HG03135 (cell line): Measurements from ENCODE around the gene SYT6.

Experiments
- ATAC-seq: cut with Tn5 transposase; IDR thresholded peaks from one replicate; pipeline ENCODE4 v1.9.1; 2021; ENCODE audit warnings: mild to moderate bottlenecking, moderate library complexity; ENCODE audit not compliant: unreplicated experiment

The SYT6 gene

GRCh38 chr1:114094363-114094634, 59.4 kb downstream of the SYT6 start:
- no peak for ATAC-seq

GRCh38 chr1:114093624-114094362, 59.9 kb downstream of the SYT6 start:
- ATAC-seq: no peak

GRCh38 chr1:114092186-114093062, 61.2 kb downstream of the SYT6 start:
- no peak for ATAC-seq

- no peak for ATAC-seq
Measured at GRCh38 chr1:114091711-114092110, 62.0 kb downstream of the SYT6 start.

- no peak for ATAC-seq
Measured at GRCh38 chr1:114090738-114091505, 62.7 kb downstream of the SYT6 start.

- no peak for ATAC-seq
Measured at GRCh38 chr1:114089502-114090138, 64.0 kb downstream of the SYT6 start.

- ATAC-seq: no peak
Measured at GRCh38 chr1:114088392-114089299, 65.0 kb downstream of the SYT6 start.

- no peak for ATAC-seq
Measured at GRCh38 chr1:114087495-114087894, 66.2 kb downstream of the SYT6 start.

GRCh38 chr1:114086601-114087368, 66.9 kb downstream of the SYT6 start:
- no peak for ATAC-seq

- ATAC-seq: no peak
Measured at GRCh38 chr1:114082867-114083585, 70.6 kb downstream of the SYT6 start.

GRCh38 chr1:114082304-114082630, 71.4 kb downstream of the SYT6 start:
- ATAC-seq: no peak

GRCh38 chr1:114081437-114082303, 72.0 kb downstream of the SYT6 start:
- ATAC-seq: no peak

- ATAC-seq: no peak
Measured at GRCh38 chr1:114080511-114081436, 72.9 kb downstream of the SYT6 start.

GRCh38 chr1:114079596-114080190, 74.0 kb downstream of the SYT6 start:
- no peak for ATAC-seq

GRCh38 chr1:114078116-114078515, 75.6 kb downstream of the SYT6 start:
- ATAC-seq: no peak

- ATAC-seq: no peak
Measured at GRCh38 chr1:114077188-114077587, 76.5 kb downstream of the SYT6 start.
